ENCODE measurements around the gene PHAX.
"Not testable (repeated sequence)": the region's sequence is repeated elsewhere in the genome, so short reads cannot be mapped to it uniquely, and the experiment has no call there.

PHAX gene

DNA sequence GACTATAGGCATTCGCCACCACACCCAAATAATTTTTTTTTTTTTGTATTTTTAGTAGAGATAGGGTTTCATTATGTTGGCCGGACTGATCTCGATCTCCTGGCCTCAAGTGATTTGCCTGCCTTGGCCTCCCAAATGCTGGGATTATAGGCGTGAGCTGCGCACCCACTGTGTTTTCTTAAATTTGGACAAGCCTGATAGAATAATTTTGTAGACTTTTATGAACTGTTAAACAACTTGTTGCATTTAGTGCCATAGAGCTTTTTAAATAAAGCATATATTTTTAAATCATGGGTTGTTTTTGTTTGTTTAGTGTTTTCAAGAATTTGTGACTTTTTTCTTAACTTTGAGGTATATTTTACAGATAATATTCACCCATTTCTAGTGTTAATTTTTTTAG, 4.8 kb downstream of the PHAX start:
- no peak for DNase-seq

DNA sequence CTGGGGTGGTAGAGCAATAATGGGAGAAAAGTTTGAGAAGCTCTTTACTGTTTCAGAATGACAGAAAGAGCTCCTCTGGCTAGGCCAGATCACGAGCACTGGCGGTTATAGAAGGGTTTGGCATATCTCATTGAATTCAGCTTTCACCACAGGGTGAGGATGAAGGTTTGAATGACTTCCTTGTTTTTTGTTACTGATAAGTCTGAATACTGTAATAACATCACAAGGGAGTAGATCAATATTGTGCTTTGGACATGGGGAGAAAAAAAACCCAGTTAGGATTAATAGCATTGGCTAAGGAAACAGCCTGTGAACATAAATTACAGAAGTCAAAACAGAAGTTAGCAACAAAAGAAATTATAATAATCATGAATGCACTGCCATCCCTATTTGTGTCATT, 9.4 kb downstream of the PHAX start:
- DNase-seq: no peak

DNA sequence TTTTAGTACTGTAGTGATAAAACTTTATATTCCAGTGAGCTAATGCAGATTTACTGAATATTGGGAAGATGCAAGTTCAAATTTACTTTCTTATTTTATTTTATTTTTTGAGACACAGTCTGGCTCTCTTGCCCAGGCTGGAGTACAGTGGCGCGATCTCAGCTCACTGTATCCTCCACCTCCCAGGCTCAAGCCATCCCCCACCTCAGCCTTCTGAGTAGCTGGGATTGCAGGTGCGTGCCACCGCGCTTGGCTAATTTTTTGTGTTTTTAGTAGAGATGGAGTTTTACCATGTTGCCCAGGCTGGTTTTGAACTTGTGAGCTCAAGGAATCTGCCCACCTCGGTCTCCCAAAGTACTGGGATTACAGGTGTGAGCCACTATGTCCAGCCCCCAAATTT, 9.9 kb downstream of the PHAX start:
- DNase-seq: no peak

DNA sequence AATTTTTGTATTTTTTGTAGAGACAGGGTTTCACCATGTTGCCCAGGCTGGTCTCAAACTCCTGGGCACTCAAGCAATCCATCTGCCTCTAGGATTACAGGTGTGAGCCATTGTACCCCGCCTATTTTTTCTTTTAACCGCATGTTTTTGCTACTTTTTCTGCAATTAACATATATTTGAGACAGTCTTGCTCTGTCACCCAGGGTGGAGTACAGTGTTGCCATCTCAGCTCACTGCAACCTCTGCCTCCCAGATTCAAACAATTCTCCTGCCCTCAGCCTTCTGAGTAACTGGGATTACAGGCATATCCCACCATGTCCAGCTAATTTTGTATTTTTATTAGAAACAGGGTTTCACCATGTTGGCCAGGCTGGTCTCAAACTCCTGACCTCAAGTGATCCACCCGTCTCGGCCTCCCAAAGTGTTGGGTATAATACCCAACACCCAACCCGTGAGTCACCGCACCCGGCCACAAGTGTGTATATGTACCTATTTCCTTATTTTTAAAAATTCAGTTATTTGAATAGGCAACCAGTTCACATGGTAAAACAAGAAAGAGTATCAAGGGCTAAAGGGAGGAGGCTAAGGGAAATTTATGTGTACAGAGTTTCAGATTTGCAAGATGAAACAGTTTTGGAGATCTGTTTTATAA, 13.3 kb downstream of the PHAX start:
- no peak for DNase-seq

DNA sequence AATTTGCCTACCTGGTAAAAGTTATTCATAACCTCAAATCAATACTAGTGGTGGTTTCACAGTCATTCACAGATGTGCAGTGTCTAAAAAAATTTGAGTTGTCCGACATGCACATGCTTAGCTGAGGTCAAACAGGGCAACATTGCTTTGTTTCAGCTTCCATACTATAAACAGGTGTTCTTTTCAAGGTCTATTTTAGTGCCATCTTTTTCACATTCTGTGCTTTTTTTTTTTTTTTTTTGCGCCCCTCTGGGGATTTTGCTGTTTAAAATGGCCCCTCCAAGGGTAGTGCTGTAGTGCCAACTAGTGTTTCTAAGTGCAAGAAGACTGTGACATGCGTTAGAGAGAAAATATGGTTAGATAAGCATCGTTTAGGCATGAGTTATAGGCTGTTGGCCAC, 14.5 kb downstream of the PHAX start:
- no peak for DNase-seq

DNA sequence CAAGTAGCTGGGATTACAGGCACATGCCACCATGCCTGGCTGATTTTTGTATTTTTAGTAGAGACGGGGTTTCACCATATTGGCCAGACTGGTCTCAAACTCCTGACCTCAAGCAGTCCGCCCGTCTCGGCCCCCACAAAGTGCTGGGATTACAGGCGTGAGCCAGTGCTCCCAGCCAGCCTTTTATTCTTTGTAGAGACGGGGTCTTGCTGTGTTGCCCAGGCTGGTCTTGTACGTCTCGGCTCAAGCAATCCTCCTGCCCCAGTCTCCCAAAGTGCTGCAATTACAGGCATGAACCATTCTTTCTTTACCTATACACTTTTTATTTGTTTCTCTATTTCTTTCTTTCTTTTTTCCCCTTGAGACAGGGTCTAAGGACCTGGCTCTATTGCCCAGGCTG, 16.9 kb downstream of the PHAX start:
- not testable (repeated sequence) for DNase-seq

DNA sequence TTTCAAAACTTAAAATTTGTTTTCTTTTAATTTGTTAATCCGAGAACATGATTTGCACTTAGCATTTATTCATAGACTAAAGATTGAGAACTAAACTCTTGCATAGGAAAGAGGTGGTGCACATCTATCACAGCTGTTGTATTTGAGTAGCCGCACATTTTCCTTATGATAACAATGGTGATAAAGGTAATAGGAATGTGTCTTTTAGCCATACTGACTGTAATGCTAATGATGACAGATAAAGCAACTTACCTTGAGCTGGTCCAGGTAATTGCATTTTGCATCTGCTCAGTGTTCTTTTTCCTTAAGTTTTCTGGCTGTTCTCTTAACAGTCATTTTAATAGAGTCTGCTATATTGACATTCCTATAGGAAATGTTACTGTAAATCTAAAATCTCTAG, 19.0 kb downstream of the PHAX start:
- no peak for DNase-seq

DNA sequence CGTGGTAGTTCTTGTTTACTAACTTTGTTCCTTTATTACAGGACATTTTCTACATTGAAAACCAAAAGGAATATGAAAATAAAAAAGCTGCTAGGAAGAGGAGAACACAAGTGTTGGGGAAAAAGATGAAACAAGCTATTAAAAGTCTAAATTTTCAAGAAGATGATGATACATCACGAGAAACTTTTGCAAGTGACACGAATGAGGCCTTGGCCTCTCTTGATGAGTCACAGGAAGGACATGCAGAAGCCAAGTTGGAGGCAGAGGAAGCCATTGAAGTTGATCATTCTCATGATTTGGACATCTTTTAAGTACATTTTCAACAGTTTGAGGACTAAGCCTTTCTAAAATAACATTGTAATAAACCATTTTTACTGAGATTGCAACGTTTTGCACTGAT, 23.8 kb downstream of the PHAX start:
- DNase-seq: no peak

DNA sequence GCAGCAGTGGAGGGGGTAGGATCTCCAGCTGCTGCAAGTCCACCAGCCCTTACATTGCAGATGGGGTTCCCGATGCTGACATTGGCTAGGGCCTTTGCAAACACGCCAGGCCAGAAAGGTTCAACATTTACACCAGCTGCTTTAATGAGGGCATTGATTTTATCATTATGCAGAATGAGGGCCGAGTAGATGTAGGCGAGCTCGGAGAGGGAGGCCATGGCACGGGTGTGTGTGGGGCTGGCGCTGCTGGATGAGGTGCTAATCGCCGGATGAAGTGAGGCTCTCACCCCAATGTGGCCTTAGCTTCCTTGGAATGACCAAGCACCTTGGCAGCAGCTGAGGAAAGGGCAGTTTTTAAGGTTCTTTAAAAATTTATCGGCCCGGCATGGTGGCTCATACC, 27.4 kb downstream of the PHAX start:
- no peak for DNase-seq

DNA sequence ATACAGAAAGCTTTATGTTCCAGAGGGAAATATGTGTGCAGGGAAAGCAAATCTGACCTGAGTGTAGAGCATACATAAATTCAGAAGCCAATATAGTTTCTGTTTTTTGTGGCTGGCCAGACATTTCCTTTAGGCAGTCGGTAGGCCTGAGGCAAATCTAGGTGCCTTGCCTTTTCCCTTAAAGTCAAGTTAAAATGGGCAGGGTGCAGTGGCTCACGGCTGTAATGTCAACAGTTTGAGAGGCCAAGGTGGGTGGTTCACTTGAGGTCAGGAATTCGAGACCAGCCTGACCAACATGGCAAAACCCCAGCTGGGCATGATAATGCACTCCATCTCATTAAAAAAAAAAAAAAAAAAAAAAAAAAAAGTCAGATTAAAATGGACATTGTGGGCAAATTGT, 31.2 kb downstream of the PHAX start:
- no peak for DNase-seq

DNA sequence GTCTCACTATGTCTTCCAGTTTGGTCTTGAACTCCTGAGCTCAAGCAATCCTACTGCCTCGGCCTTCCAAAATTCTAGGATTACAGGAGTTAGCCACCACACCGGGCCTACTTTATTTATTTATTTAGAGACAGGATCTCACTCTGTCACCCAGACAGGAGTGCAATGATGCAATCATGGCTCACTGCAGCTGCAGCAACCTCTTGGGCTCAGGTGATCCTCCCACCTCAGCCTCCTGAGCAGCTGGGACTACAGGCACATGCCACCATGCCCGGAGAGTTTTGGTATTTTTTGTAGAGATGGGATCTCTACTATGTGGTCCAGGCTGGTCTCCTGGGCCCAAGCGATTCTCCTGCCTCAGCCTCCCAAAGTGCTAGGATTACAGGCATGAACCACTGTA, 32.8 kb downstream of the PHAX start:
- no peak for DNase-seq

DNA sequence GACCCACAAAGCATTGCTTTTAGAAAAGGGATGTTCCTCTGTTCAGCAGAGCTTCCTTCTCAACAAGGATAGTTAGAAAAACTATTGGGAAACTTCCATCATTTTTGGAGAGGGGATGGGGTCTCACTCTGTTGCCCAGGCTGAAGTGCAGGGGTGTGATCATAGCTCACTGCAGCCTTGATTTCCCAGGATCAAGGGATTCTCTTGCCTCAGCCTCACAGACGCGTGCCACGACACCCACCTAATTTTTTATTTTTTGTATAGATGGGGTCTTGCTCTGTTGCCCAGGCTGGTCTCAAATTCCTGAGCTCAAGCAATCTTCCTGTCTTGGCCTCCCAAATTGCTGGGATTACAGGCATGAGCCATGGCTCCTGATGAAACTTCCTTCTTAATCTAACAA, 34.8 kb downstream of the PHAX start:
- no peak for DNase-seq

DNA sequence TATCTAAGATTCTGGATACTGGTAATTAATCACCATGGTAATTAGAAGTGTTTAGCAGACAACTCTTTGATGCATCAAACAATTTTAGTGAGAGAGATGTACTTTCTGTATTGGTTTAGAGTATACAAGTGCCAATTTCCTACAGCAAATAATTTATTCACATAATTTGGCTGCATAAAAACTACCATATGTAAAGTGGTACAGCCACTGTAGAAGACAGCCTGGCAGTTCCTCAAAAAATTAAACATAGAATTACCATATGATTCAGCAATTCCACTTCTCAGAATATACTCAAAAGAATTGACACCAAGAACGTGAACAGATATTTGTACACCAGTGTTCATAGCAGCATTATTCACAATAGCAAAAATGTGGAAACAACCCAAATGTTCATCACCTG, 36.2 kb downstream of the PHAX start:
- DNase-seq: no peak

DNA sequence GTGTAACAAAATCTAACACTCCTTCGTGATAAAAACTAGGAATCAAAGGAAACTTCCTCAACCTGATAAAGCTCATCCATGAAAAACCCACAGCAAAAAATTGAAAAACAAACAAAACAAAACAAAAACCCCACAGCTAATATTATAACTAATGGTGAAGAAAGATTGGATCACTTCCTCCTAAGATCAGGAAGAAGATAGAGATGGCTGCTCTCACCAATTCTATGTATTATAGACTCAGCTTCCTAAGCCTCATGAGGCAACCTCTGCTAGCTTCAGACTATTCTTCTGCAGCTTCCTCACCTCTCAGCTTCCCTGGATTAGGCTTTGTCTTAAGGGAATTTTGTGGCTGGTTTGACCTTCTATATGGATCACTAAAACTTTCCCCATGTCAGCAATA, 40.1 kb downstream of the PHAX start:
- no peak for DNase-seq

DNA sequence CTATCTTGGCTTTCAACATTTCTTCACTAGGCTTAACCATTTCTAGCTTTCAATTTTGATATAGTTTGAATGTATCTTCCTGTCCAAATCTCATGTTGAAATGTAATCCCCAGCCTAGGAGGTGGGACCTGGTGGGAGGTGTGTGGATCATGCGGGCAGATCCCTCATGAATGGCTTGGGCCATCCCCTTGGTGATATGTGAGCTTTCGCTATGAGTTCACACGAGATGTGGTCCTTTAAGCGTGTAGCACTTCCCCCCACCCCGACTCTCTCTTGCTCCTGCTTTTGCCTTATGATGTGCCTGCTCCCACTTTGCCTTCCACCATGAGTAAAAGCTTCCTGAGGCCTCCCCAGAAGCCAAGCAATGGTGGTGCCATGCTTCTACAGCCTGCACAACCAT, 40.6 kb downstream of the PHAX start:
- DNase-seq: no peak

DNA sequence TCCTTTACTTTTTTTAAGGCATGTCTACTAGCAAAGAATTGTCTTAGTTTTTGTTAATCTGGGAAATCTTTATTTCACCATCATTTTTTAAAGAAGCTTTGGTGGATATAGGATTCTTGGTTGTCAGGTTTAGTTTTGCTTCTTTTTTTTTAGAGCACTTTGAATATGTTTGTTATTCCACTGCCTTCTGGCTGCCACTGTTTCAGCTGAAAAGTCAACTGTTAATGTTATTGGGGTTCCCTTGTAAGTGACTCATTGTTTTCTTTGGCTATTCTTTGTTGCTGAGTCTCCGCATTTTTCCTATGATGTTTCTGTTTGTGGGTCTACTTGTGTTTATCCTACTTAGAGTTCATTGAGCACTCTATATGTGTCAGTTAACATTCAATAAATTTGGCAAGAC, 44.4 kb downstream of the PHAX start:
- DNase-seq: no peak

DNA sequence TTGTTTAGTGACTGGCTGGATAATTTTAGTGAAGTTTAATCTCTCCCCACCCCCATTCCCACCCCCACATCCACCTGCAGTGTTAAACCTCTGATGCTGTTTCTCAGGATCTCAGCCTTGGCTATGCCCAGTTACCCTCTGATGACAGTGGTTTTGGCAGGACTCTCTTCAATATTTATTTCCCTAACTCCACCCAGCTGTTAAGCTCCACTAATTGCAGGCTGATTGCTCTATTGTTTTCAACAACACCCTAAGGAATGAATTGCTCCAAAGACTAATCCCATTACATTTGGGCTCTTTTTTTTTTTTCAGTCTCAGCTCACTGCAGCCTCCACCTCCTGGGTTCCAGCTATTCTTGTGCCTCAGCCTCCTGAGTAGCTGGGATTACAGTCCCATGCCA, 46.3 kb downstream of the PHAX start:
- no peak for DNase-seq

DNA sequence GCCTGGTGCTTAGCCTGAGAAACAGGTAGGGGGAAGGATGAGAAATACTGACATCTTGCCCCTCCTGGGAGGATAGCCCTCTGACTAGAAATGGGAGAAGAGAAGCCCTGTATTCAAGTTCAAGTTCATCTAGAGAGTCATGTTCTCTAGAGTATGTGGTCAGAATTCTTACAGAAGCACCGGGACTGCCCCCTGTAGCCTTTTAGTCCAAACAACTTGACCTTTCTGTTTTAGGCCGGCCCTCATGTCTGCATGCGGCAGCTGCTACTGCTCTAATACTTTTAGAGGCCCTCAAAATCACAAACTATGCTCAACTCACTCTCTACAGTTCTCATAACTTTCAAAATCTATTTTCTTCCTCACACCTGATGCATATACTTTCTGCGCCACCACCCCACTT, 47.7 kb downstream of the PHAX start:
- DNase-seq: no peak

DNA sequence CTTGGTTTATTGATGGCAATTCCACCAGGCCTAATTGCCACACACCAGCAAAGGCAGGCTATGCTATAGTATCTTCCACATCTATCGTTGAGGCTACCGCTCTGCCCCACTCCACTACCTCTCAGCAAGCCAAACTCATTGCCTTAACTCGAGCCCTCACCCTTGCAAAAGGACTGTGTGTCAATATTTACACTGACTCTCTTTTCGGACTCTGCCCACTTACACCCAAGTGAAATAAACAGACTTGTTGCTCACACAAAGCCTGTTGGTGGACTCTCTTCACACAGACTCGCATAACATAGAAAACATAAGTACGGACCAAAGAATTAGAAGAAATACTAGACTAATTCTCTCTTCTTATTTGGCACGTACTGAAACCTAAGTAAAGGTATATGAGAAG, 48.3 kb downstream of the PHAX start:
- not testable (repeated sequence) for DNase-seq

DNA sequence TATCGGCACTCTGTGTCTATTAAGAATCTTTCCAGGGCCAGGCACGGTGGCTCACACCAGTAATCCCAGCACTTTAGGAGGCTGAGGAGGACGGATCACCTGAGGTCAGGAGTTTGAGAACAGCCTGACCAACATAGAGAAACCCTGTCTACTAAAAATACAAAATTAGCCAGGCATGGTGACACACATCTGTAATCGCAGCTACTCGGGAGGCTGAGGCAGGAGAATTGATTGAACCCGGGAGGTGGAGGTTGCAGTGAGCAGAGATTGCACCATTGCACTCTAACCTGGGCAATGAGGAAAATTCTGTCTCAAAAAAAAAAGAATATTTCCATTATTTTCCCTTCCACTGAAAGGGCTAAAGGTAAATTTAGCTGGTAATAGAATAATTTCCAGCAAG, 49.0 kb downstream of the PHAX start:
- DNase-seq: not testable (repeated sequence)

DNA sequence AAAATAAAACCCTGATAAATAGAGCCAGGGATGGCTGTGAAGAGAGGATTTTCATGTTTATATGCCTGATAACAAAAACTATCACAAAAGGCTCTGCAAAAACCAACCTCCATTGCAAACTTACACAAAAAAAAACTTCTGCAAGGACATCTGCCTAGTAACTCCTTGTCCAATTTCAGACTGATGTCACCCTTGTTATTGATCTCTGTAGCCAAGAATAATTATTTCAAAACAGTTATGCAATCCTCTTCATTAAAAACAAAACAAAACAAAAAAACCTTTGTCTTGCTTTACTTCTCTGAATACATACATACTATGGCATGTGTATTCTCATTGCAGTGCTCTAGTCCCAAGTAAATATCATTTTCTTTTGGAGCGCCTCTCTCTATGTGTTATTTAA, 49.7 kb downstream of the PHAX start:
- DNase-seq: no peak

DNA sequence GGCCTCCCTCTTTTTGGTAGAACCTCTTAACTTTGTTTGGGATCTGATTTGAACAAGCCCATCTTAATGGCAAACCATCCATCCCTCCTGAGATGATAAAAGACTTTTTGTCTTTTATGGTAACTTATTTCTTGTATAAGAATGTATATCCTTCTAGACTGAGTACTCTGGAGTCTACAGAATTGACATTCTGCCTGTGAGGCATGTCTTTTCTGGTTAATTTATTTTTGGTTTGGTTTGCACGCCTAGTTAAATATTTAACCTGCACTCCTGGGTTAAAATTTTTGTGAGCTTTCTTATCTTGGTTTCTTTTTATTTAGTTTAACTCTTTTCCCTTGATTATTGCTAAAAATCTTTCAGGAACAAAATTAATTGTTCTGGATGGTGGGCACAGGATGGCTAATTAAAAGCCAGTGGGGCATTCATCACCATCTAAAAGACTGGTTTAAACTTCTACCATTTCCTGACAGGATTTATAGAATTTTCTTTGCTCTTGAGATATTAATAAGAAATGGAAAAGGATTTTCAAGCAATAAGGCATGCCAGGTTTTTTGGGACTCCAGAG, 50.3 kb downstream of the PHAX start:
- no peak for DNase-seq

DNA sequence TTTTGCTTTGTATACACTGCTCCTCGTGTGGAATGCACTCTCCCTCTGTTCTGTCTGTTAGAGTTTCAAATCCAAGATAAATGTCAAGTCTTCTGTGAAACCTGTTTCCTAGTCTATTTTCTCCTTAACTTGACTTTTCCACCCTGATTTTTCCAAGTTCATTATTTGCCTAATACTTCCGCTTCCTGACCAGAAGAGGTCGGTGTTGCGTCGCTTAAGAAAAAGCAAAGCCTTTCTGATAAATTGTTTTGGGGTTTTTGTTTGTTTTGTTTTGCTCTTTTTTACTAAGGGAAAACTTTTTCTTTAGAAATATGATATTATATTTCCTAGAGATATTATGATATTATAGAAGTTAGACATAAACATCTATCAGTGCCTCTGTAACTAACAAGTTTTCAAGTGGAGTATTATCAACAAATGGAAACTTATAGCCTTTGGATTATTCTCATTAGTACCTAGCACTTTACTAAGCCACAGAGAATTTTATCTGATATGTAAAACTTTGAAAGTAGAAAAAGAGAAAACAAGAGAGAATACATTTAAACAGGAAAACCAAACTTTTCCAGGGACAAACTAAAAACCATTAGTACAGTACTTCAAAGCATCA, 55.8 kb downstream of the PHAX start:
- no peak for DNase-seq

DNA sequence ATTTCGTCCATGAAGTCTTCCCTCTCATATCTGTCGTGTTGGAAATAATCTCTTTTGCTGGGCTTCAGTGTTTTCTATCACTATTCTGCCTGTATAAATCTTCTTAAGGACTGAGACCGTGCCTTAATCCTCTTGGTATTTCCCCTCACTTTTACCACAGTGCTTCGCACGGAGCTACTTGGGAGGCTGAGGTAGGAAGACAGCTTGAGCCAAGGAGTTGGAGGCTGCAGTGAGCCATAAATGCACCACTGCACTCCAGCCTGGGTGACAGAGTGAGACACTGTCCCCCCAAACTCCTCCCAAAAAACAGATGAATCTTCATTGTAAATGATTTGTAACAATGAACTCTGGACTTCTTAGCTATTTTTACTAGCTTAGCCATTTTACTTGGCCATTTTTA, 57.8 kb downstream of the PHAX start:
- no peak for DNase-seq

Measured in NCI-H526 treated with DMSO at 0.1 percent for 48 hours (cell line).